Upper lobe of left lung (tissue), 6 donors: ENCODE measurements around the gene NELFCD. TPM values are rescaled to one million over a fixed set of nuclear protein-coding genes. Genes with fewer than 3 reads are reported as not detected.
"Not testable (repeated sequence)": the region's sequence is repeated elsewhere in the genome, so short reads cannot be mapped to it uniquely, and the experiment has no call there.

Experiments
- ATAC-seq, 2 donors: fragments of 200-7000 bp; cut with Tn5 transposase; one replicate each; pipeline ENCODE4 v1.9.1; 2022; ENCODE audit warnings: mild to moderate bottlenecking in 2 of 2, moderate library complexity in 2 of 2; ENCODE audit not compliant: low FRiP score in 2 of 2
- DNase-seq, 2 donors: peaks; one replicate each; pipeline ENCODE4 v3.0.0-alpha.2; 2019 to 2020
- H3K27ac ChIP-seq, 4 donors: fragments of 200-600 bp; sonication (generic); one replicate each; pipeline ENCODE4 v1.5.1; 2016 to 2019
- H3K27me3 ChIP-seq, 4 donors: fragments of 200-600 bp; sonication (generic); one replicate each; pipeline ENCODE4 v1.5.1; 2017 to 2019
- H3K36me3 ChIP-seq, 4 donors: fragments of 200-600 bp; sonication (generic); one replicate each; pipeline ENCODE4 v1.5.1; 2016 to 2019
- H3K4me1 ChIP-seq, 4 donors: fragments of 200-600 bp; sonication (generic); one replicate each; pipeline ENCODE4 v1.5.1; 2018 to 2019
- H3K4me3 ChIP-seq, 4 donors: fragments of 200-600 bp; sonication (generic); one replicate each; pipeline ENCODE4 v1.5.1; 2017 to 2019; ENCODE audit warnings: mild to moderate bottlenecking in 2 of 4, moderate library complexity in 1 of 4
- H3K9me3 ChIP-seq, 4 donors: fragments of 200-600 bp; sonication (generic); one replicate each; pipeline ENCODE4 v1.5.1; 2018 to 2019
- EP300 ChIP-seq, 4 donors: sonication (generic); formaldehyde crosslinking; IDR thresholded peaks; one replicate each; pipeline ENCODE4 v1.5.1; 2017; ENCODE audit warnings: antibody characterized with exemption in 4 of 4, control low read depth in 2 of 4
- POLR2A ChIP-seq, 4 donors: fragments of 450-650 bp; IDR thresholded peaks; one replicate each; pipeline ENCODE4 v1.5.1; 2016 to 2017; ENCODE audit warnings: antibody characterized with exemption in 4 of 4, mild to moderate bottlenecking in 2 of 4
- POLR2AphosphoS5 ChIP-seq, 2 donors: sonication (generic); formaldehyde crosslinking; IDR thresholded peaks; one replicate each; pipeline ENCODE4 v1.5.1; 2017; ENCODE audit warnings: antibody characterized with exemption in 2 of 2
- WGBS, 2 donors: methylation state at CpG; one replicate each; pipeline ENCODE4 v1.1.5; 2017 to 2018; 5-methylcytosine and 5-hydroxymethylcytosine counted together
- total RNA-seq, 6 donors: library from RNA; depleted of rRNA in 4 of 6; stranded (reverse); fragments of >200 nt in 4 of 6; gene quantifications; one replicate each; pipeline versions ENCODE4 v1.1.0 to v1.2.1, GENCODE V29; 2016 to 2021
- TF ChIP-seq, protein P1 (sequence below), 6 experiments: fragments of 450-650 bp in 4 of 6; fragments of 200-600 bp in 2 of 6; sonication (generic) in 2 of 6; IDR thresholded peaks; one replicate each; pipeline ENCODE4 v1.5.1; 2016 to 2019; ENCODE audit warnings: antibody characterized with exemption in 6 of 6
- donor health status: DM: no; HTN: no; CAD: no; lungs with moderate emphysema.
- donor health status: DM: no; HTN: yes; CAD: no; lungs with severe emphysema.

Gene NELFCD
- total RNA-seq, 6 donors from 2014 or later, result 42.3 to 99.5 (median 48.7) TPM

DNA sequence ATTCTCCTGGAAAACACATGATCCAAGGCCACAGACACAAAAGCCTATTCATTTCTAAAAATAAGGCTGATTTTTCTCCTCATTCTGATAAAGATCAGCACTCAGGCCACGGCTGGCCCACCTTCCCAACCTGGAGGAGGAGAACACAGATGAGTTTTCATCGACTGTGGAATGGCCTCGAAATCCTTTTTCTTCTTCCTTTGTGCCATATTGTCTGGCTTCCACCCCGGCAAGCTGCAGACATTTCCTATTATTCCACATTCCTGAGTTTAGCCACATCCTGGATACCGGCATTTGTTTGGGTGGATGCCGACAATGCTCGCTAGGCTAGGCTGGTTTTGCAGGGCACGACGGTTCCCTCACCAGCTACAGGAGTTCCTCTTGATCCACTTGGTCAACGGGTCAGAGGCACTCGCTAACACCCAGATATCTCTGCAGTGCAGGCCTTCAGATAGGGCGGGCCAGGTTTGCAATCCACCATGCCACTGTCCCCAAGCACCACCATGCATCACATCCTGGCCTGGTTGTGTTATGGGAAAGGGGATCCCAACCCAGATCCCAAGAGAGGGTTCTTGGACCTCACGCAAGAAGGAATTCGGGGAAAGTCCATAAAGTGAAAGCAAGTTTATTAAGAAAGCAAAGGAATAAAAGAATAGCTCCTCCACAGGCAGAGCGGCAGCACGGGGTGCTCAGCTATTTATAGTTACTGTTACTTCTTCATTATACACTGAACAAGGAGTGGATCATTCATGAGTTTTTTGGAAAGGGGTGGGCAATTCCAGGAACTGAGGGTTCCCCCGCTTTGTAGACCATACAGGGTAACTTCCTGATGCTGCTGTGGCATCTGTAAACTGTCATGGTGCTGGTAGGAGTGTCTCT is 30.2 kb downstream of the NELFCD start:
- DNase-seq (no peak), ATAC-seq (no peak)
- no peaks in the 10 kb centered on the region for H3K9me3 ChIP-seq
- H3K36me3 ChIP-seq, result no peaks in the 10 kb centered on the region
- peaks cover 23 to 33% (median 30%) of the 10 kb centered on the region in 4 donors for H3K4me1 ChIP-seq
- TF ChIP-seq POLR2A (IDR thresholded peaks at IDR 0.05), result no peak
- no peaks in the 10 kb centered on the region for H3K27me3 ChIP-seq
- H3K27ac ChIP-seq, result peak overlapping the region; percentile 28 to 67 (median 58)
- H3K4me3 ChIP-seq, result no peak overlapping the region
- 43 to 49% methylated on average over 17 of the region's 17 CpGs for WGBS, 2 donors

DNA sequence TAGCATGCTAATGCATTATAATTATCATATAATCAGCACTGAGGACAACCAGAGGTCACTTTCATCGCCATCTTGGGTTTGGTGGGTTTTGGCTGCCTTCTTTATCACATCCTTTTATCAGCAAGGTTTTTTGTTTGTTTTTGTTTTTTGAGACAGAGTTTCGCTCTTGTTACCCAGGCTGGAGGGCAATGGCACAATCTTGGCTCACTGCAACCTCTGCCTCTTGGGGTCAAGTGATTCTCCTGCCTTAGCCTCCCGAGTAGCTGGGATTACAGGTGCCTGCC is 30.8 kb downstream of the NELFCD start:
- not testable (repeated sequence) for H3K9me3 ChIP-seq, ATAC-seq, H3K36me3 ChIP-seq, H3K27me3 ChIP-seq, H3K4me3 ChIP-seq, DNase-seq
- WGBS, 2 donors, result 78 to 91% methylated on average over 3 of the region's 3 CpGs
- peaks cover 22 to 30% (median 29%) of the 10 kb centered on the region in 4 donors for H3K4me1 ChIP-seq
- peak overlapping the region in 2 of 4 donors; percentile 56 to 60 for H3K27ac ChIP-seq

DNA sequence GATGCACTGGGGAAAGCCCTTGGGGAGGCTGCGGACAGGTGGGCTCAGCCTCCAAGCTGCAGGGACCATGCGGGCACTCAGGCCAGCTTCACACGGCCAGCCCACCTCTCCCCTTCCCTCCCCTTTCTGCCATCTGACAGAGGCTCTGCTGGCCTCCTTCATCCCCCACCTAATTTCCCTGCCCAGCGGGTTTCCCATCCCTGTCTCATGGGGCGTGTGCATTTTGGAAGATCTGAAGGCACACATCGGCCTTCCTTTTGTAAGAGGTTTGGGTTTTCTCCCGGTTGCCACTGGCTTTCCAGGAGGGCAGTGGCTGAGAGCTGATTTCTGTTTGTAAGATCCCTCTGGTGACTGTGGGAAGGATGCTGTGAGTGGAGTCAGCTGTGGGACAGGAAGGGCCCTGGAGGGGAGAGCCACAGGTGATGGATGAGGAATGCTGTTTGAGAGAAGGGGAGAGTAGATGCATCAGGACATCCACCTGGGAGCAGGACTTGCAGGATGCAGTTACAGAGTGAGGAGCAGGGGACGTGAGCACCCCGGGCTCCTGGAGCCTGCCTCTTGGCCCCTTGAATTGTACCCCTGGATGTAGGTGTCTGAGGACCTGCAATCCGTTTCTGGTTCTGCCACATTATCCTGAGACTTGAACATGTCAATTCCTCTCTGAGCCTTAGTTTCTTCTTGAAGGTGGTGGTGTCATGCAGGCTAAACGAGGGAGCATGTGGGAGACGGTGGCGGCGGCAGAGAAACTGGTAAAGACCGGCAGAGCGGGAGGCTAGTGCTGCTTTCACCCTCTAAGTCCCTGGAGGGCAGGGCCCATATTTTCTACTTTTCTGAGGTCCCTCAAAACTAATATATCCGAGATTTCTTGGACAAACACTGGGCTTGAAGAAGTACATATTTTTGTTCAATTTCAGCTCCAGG is 32.2 kb downstream of the NELFCD start:
- Histone ChIP-seq H3K36me3 (no peaks in the 10 kb centered on the region), H3K27me3 (no peaks in the 10 kb centered on the region), H3K9me3 (no peaks in the 10 kb centered on the region), H3K4me3 (no peak overlapping the region), H3K27ac (no peak overlapping the region), H3K4me1 (peaks cover 16 to 23% (median 21%) of the 10 kb centered on the region in 4 donors)
- WGBS, 2 donors, result 87 to 92% methylated on average over 17 of the region's 17 CpGs
- TF ChIP-seq POLR2AphosphoS5 (IDR thresholded peaks at IDR 0.05), result no peak
- TF ChIP-seq, protein P1, sequence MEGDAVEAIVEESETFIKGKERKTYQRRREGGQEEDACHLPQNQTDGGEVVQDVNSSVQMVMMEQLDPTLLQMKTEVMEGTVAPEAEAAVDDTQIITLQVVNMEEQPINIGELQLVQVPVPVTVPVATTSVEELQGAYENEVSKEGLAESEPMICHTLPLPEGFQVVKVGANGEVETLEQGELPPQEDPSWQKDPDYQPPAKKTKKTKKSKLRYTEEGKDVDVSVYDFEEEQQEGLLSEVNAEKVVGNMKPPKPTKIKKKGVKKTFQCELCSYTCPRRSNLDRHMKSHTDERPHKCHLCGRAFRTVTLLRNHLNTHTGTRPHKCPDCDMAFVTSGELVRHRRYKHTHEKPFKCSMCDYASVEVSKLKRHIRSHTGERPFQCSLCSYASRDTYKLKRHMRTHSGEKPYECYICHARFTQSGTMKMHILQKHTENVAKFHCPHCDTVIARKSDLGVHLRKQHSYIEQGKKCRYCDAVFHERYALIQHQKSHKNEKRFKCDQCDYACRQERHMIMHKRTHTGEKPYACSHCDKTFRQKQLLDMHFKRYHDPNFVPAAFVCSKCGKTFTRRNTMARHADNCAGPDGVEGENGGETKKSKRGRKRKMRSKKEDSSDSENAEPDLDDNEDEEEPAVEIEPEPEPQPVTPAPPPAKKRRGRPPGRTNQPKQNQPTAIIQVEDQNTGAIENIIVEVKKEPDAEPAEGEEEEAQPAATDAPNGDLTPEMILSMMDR (IDR thresholded peaks at IDR 0.05), result no peak
- no peak for DNase-seq
- no peak for ATAC-seq

DNA sequence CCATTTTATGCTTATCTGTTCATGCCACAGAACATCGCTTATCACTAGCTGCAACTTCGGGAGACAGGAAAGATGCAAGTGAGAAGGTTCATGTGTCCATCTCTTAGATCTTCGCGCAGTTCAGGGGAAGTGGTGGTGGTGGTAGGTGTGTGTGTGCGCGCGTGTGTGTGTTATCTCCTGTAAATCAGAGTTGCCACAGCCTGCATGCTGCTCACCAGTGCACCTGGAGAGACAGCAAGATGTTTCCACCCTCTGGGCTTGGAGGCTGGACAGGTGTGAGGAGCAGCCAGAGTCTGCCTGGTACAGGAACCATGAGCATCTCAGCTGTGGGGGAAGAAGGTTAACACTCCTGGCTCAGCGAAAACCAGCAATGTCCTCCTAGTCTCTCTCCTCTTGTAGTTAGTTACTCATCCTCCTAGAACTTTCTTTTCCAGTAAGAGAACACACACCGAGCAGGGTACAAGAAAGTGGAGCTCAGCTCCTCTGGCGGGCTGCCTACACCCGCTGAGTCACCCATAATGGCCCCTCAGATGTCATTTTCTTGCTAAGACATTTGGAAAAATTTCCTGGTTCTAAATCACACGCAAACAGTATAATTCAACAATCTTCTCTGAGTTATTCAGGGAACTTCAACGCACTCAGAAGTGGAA is 33.0 kb downstream of the NELFCD start:
- Histone ChIP-seq H3K9me3 (no peaks in the 10 kb centered on the region), H3K27me3 (no peaks in the 10 kb centered on the region), H3K4me1 (peaks cover 16 to 23% (median 21%) of the 10 kb centered on the region in 4 donors), H3K27ac (no peak overlapping the region), H3K4me3 (no peak overlapping the region), H3K36me3 (no peaks in the 10 kb centered on the region)
- DNase-seq (no peak), ATAC-seq (no peak)
- 64 to 74% methylated on average over 13 of the region's 13 CpGs for WGBS, 2 donors
- TF ChIP-seq POLR2A (IDR thresholded peaks at IDR 0.05) (no peak), EP300 (IDR thresholded peaks at IDR 0.05) (no peak), POLR2AphosphoS5 (IDR thresholded peaks at IDR 0.05) (no peak)
- TF ChIP-seq, protein P1 (IDR thresholded peaks at IDR 0.05), result no peak

DNA sequence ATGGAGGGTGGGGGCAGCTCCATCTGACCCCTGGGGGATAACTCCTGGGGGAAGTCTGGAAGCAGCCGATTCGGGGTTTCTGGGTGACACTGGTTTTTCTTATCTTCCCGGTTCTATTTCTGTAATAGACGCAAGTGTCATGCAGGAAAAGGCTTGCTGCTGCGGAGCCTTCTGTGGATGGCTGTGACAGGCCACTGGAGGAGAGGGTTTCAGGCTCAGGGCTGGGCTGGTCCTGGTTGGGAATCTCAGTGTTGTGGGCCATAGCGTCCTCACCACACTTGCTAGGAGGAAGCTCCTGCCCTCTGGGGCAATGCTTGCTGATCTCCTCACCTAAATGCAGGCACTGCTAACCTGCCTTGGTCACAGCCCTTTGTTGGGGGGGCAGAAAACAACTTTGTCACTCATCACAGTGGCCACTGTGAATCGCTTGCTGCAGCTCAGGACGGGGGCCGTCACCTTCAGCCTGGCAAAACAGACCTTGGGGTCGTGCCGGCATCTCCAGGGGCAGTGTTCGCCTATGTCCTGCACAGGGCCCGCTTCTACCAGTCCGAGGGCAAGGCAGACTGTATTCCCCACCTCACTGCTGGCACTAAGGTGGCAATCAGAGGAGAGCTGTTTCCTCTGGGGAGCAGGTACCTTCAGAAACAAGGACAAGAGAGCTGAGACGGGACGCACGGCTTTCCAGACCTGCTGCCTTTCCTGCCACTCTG is 33.8 kb downstream of the NELFCD start:
- WGBS, 2 donors, result 70 to 86% methylated on average over 7 to 17 of the region's 17 CpGs
- peaks cover 16 to 22% (median 18%) of the 10 kb centered on the region in 4 donors for H3K4me1 ChIP-seq
- TF ChIP-seq, protein P1 (IDR thresholded peaks at IDR 0.05), result no peak
- TF ChIP-seq POLR2A (IDR thresholded peaks at IDR 0.05), result no peak
- ATAC-seq (no peak), DNase-seq (peak in 1 of 2 donors; percentile 19)
- no peak overlapping the region for H3K4me3 ChIP-seq
- no peak overlapping the region for H3K27ac ChIP-seq
- no peaks in the 10 kb centered on the region for H3K27me3 ChIP-seq
- H3K9me3 ChIP-seq, result no peaks in the 10 kb centered on the region
- no peaks in the 10 kb centered on the region for H3K36me3 ChIP-seq
